ENCODE data around the gene EPB41L4A.

Gene EPB41L4A

GRCh38 chr5:112179290-112179689 lies 239.8 kb downstream of the EPB41L4A start:
- no peak for TF ChIP-seq CTCF (IDR thresholded peaks at IDR 0.05)
- H3K36me3 ChIP-seq (ENCODE audit: control insufficient read depth, insufficient read depth, low read length): no peaks in the 10 kb centered on the region
- no peaks in the 10 kb centered on the region for H3K4me1 ChIP-seq

GRCh38 chr5:112174959-112175594 lies 244.0 kb downstream of the EPB41L4A start:
- Histone ChIP-seq H2AFZ (no peak overlapping the region), H3K4me3 (ENCODE audit: low read depth, low read length) (no peak overlapping the region), H3K79me2 (peaks cover 2% of the 10 kb centered on the region), H3K27me3 (ENCODE audit: control insufficient read depth, insufficient read depth, low read length) (no peaks in the 10 kb centered on the region), H3K9ac (no peak overlapping the region), H3K36me3 (ENCODE audit: control insufficient read depth, insufficient read depth, low read length) (no peaks in the 10 kb centered on the region), H3K27ac (no peak overlapping the region), H3K4me1 (no peaks in the 10 kb centered on the region), H3K9me3 (ENCODE audit: control insufficient read depth, low read length) (no peaks in the 10 kb centered on the region), H3K4me2 (ENCODE audit: low read length) (no peak overlapping the region)
- peak; percentile 69 for TF ChIP-seq CTCF (IDR thresholded peaks at IDR 0.05)

More at GRCh38 chr5:112179290-112179689, 239.8 kb downstream of the EPB41L4A start:
- H3K27me3 ChIP-seq (ENCODE audit: control insufficient read depth, insufficient read depth, low read length): no peaks in the 10 kb centered on the region
- no peak overlapping the region for H3K4me3 ChIP-seq (ENCODE audit: low read depth, low read length)
- H3K9ac ChIP-seq: no peak overlapping the region
- H2AFZ ChIP-seq: no peak overlapping the region
- H3K9me3 ChIP-seq (ENCODE audit: control insufficient read depth, low read length): no peaks in the 10 kb centered on the region
- H3K4me2 ChIP-seq (ENCODE audit: low read length): no peak overlapping the region
- no peaks in the 10 kb centered on the region for H3K79me2 ChIP-seq
- no peak overlapping the region for H3K27ac ChIP-seq

- peak overlapping the region; percentile 25 for H2AFZ ChIP-seq
- no peak overlapping the region for H3K4me2 ChIP-seq (ENCODE audit: low read length)
- H3K4me1 ChIP-seq: peaks cover 17% of the 10 kb centered on the region
- H3K36me3 ChIP-seq (ENCODE audit: control insufficient read depth, insufficient read depth, low read length): no peaks in the 10 kb centered on the region
- no peaks in the 10 kb centered on the region for H3K9me3 ChIP-seq (ENCODE audit: control insufficient read depth, low read length)
- no peak for TF ChIP-seq CTCF (IDR thresholded peaks at IDR 0.05)
- H3K27ac ChIP-seq: peak overlapping the region; percentile 68
- no peak overlapping the region for H3K4me3 ChIP-seq (ENCODE audit: low read depth, low read length)
- H3K79me2 ChIP-seq: no peaks in the 10 kb centered on the region
- no peak overlapping the region for H3K9ac ChIP-seq
- no peaks in the 10 kb centered on the region for H3K27me3 ChIP-seq (ENCODE audit: control insufficient read depth, insufficient read depth, low read length)
Measured at GRCh38 chr5:112165897-112166737, 253.0 kb downstream of the EPB41L4A start.

GRCh38 chr5:112165399-112165798 lies 253.7 kb downstream of the EPB41L4A start:
- H3K27ac ChIP-seq: peak overlapping the region; percentile 68
- no peak overlapping the region for H2AFZ ChIP-seq
- no peak overlapping the region for H3K9ac ChIP-seq
- no peaks in the 10 kb centered on the region for H3K27me3 ChIP-seq (ENCODE audit: control insufficient read depth, insufficient read depth, low read length)
- no peaks in the 10 kb centered on the region for H3K9me3 ChIP-seq (ENCODE audit: control insufficient read depth, low read length)
- peaks cover 17% of the 10 kb centered on the region for H3K4me1 ChIP-seq
- no peak overlapping the region for H3K4me3 ChIP-seq (ENCODE audit: low read depth, low read length)
- H3K79me2 ChIP-seq: no peaks in the 10 kb centered on the region
- no peaks in the 10 kb centered on the region for H3K36me3 ChIP-seq (ENCODE audit: control insufficient read depth, insufficient read depth, low read length)
- TF ChIP-seq CTCF (IDR thresholded peaks at IDR 0.05): no peak
- H3K4me2 ChIP-seq (ENCODE audit: low read length): no peak overlapping the region

Measured in parathyroid adenoma (tissue), 2 donors.